Osteoblast (primary cell): ENCODE data around the gene BRSK2. TPM values are rescaled to one million over a fixed set of nuclear protein-coding genes. Genes with fewer than 3 reads are reported as not detected.

Experiments used
- DNase-seq: peaks from one replicate; pipeline ENCODE4 v3.0.0; 2011; ENCODE audit warnings: low spot score, mixed read lengths; ENCODE audit not compliant: insufficient read length; ENCODE audit errors: missing footprints
- H2AFZ ChIP-seq: 2 replicates; pipeline ENCODE4 v1.6.0; 2011; ENCODE audit warnings: mild to moderate bottlenecking, low read length
- H3K27ac ChIP-seq: 2 replicates; pipeline ENCODE4 v1.5.1; 2011; ENCODE audit warnings: mild to moderate bottlenecking, low read depth, low read length, moderate library complexity
- H3K27me3 ChIP-seq: 2 replicates; pipeline ENCODE4 v1.6.0; 2012; ENCODE audit warnings: mild to moderate bottlenecking, control low read depth, inconsistent platforms, low read length, moderate library complexity; ENCODE audit not compliant: insufficient read depth
- H3K36me3 ChIP-seq: 2 replicates; pipeline ENCODE4 v1.5.1; 2011; ENCODE audit warnings: mild to moderate bottlenecking, low read length, control low read depth, moderate library complexity; ENCODE audit not compliant: insufficient read depth
- H3K4me1 ChIP-seq: 2 replicates; pipeline ENCODE4 v1.5.1; 2011; ENCODE audit warnings: mild to moderate bottlenecking, low read length, control low read depth, moderate library complexity; ENCODE audit not compliant: insufficient read depth
- H3K4me2 ChIP-seq: 2 replicates; pipeline ENCODE4 v1.6.0; 2011; ENCODE audit warnings: mild to moderate bottlenecking, low read length; ENCODE audit not compliant: insufficient read depth
- H3K4me3 ChIP-seq: fragments of 200-600 bp; sonication (generic); 3 replicates; pipeline ENCODE4 v1.5.1; 2012; ENCODE audit warnings: mild to moderate bottlenecking, low read length, inconsistent platforms; ENCODE audit not compliant: insufficient read depth
- H3K79me2 ChIP-seq: 2 replicates; pipeline ENCODE4 v1.6.0; 2012; ENCODE audit warnings: mild to moderate bottlenecking, low read length, control low read depth, inconsistent platforms; ENCODE audit not compliant: insufficient read depth
- H3K9me3 ChIP-seq: 2 replicates; pipeline ENCODE4 v1.5.1; 2011; ENCODE audit warnings: low read depth, low read length, control low read depth
- H4K20me1 ChIP-seq: 2 replicates; pipeline ENCODE4 v1.6.0; 2012; ENCODE audit warnings: mild to moderate bottlenecking, low read length, control low read depth; ENCODE audit not compliant: insufficient read depth
- total RNA-seq: library from RNA; depleted of rRNA; stranded (reverse); fragments of >200 nt; gene quantifications from 2 replicates; pipeline ENCODE4 v1.2.3, GENCODE V29; 2012
- TF ChIP-seq, protein P1 (sequence below): IDR thresholded peaks from 2 replicates; pipeline ENCODE4 v1.5.1; 2011; ENCODE audit warnings: mild to moderate bottlenecking, low read depth, low read length, moderate library complexity; ENCODE audit errors: extremely low read depth

Gene BRSK2
- total RNA-seq, 1 donor = 0.36 TPM

DNA sequence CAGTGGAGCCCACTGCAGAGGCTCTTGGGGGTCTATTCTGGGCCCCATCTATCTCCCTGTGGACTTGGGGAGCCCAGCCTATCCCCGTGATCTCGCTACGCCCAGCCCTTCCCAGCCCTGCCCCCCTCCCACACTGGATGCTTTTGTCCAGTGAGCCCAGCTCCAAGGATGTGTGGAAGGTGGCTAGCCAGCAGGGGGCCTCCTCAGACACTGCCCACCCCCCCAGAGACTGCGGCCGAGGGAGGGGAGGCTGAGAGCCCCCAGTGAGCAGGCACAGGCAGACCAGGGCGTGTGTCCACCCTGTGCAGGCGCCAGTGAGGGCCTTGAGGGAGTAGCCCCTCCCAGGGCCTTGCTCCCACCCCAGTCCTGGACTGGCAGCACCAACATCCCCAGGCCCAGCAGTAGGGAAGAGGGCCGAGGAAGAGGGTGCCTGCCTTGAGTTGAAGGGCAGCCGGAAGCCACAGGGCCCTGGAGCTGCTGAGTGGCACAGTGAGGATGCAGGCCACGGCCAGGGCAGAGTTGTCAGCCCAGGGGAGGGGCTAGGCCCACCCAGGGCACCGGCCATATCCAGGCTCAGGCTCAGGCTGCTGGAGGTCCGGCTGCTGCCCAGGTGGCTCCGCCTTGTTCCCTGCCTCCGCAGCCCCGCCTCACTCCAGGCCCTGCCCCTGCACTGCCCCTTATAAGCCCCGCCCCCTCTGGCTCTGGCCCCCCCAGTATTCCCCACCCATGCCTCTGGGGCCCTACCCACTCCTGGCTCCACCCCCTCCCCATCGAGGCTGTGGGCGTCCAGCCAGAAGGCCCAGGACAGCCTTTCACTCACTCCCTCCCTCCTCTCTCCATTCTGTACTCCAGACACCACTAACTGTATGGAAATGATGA lies 68.8 kb downstream of the BRSK2 start:
- Histone ChIP-seq H3K27ac (no peak overlapping the region), H3K4me2 (no peak overlapping the region), H3K36me3 (no peaks in the 10 kb centered on the region), H3K9me3 (no peaks in the 10 kb centered on the region), H4K20me1 (no peaks in the 10 kb centered on the region), H3K27me3 (peaks cover 6% of the 10 kb centered on the region), H2AFZ (no peak overlapping the region), H3K4me3 (no peak overlapping the region), H3K79me2 (no peaks in the 10 kb centered on the region), H3K4me1 (no peaks in the 10 kb centered on the region)
- TF ChIP-seq, protein P1, sequence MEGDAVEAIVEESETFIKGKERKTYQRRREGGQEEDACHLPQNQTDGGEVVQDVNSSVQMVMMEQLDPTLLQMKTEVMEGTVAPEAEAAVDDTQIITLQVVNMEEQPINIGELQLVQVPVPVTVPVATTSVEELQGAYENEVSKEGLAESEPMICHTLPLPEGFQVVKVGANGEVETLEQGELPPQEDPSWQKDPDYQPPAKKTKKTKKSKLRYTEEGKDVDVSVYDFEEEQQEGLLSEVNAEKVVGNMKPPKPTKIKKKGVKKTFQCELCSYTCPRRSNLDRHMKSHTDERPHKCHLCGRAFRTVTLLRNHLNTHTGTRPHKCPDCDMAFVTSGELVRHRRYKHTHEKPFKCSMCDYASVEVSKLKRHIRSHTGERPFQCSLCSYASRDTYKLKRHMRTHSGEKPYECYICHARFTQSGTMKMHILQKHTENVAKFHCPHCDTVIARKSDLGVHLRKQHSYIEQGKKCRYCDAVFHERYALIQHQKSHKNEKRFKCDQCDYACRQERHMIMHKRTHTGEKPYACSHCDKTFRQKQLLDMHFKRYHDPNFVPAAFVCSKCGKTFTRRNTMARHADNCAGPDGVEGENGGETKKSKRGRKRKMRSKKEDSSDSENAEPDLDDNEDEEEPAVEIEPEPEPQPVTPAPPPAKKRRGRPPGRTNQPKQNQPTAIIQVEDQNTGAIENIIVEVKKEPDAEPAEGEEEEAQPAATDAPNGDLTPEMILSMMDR = peak; percentile 21
- peak; percentile 96 for DNase-seq

DNA sequence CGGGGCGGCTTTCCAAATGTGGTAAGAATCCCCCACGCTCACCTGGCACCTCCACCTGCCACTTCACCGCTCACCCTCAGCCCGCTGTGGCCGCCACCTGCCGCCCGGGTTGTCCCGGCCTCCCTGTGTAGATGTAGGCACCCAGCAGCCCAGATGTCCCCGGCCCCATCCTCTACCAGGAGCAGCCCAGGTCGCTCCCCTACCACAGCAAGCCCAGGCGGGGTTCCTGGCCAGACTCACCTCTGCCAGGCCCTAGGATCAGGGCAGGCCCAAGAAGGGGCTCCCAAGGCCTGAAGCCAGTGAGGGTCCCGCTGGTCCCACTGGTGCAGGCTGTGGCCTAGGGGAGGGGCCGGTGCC lies 69.5 kb downstream of the BRSK2 start:
- H3K27ac ChIP-seq = no peak overlapping the region
- no peak overlapping the region for H3K4me2 ChIP-seq
- H3K27me3 ChIP-seq = peaks cover 6% of the 10 kb centered on the region
- no peaks in the 10 kb centered on the region for H3K9me3 ChIP-seq
- H3K4me1 ChIP-seq = no peaks in the 10 kb centered on the region
- H3K4me3 ChIP-seq = no peak overlapping the region
- H4K20me1 ChIP-seq = no peaks in the 10 kb centered on the region
- TF ChIP-seq, protein P1 = no peak
- no peaks in the 10 kb centered on the region for H3K36me3 ChIP-seq
- H2AFZ ChIP-seq = no peak overlapping the region
- no peaks in the 10 kb centered on the region for H3K79me2 ChIP-seq
- DNase-seq = peak; percentile 86

DNA sequence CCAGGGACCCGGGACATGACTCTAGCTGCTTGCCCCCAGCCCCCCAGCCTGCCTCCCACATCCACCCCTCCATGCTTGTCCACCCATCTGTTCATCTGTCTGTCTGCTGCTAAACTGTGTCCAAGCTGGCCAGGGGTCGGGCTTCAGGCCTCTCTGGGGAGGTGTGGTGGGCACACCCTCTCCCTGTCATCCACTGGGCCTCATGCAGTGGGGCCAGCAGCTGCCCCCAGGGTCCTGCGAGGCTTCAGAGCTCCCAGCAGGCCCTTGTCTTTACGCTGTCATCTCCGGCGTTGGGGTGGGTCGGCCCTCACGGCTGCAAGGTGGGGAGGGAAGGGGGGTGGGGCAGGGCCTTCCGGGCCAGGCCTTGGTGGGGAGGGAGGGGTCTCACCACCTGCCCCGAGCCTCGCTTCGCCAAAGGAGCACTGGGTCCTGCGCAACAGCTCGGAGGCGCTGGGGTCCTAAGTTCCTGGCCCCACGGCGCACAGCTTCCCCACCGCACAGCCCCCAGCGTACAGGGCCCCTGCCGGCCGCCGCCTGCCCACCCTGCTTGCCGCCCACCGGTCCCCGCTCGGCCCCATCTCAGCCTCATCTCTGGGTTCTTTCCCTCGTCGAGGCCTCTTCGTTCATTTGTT lies 70.1 kb downstream of the BRSK2 start:
- H2AFZ ChIP-seq = no peak overlapping the region
- H3K4me2 ChIP-seq = no peak overlapping the region
- H3K36me3 ChIP-seq = no peaks in the 10 kb centered on the region
- peak; percentile 84 for DNase-seq
- H3K9me3 ChIP-seq = no peaks in the 10 kb centered on the region
- H3K79me2 ChIP-seq = no peaks in the 10 kb centered on the region
- H3K4me1 ChIP-seq = no peaks in the 10 kb centered on the region
- H4K20me1 ChIP-seq = no peaks in the 10 kb centered on the region
- H3K4me3 ChIP-seq = no peak overlapping the region
- peaks cover 6% of the 10 kb centered on the region for H3K27me3 ChIP-seq
- H3K27ac ChIP-seq = no peak overlapping the region
- TF ChIP-seq, protein P1 = no peak

DNA sequence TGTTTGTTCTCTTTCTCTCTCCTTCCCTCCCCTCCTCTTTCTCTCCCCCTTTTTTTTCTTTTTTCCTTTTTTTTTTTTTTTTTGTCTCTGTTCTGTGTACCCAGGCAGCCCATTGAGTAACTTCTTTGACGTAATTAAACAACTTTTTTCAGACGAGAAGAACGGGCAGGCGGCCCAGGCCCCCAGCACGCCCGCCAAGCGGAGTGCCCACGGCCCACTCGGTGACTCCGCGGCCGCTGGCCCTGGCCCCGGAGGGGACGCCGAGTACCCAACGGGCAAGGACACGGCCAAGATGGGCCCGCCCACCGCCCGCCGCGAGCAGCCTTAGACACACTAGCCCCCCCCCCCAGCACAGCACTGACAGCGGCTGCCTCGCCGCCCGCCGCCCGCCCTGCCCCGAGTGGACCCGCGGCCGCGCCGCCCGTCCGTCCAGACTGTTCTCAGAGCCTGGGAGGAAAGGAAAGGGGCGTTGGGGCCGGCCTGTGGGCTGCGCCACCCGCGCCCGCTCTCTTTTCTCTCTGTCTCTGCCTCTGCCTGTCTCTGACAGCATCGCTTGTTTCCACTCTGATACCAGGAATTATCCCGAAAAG lies 70.8 kb downstream of the BRSK2 start:
- Histone ChIP-seq H3K4me2 (no peak overlapping the region), H3K9me3 (no peaks in the 10 kb centered on the region), H3K4me1 (no peaks in the 10 kb centered on the region), H3K27me3 (peaks cover 6% of the 10 kb centered on the region), H3K4me3 (no peak overlapping the region), H2AFZ (no peak overlapping the region), H3K36me3 (no peaks in the 10 kb centered on the region), H4K20me1 (no peaks in the 10 kb centered on the region), H3K27ac (no peak overlapping the region), H3K79me2 (no peaks in the 10 kb centered on the region)
- no peak for DNase-seq
- TF ChIP-seq, protein P1 = no peak
